Measurements from ENCODE around the gene MAP7.

GRCh38 chr6:136360783-136361182 lies 189.4 kb downstream of the MAP7 start:
- TF ChIP-seq CTCF (IDR thresholded peaks at IDR 0.05; ENCODE audit: low read depth, low read length, missing input control) (no peak), RAD21 (IDR thresholded peaks at IDR 0.05) (no peak), JUND (IDR thresholded peaks at IDR 0.05) (no peak), TAF1 (conservative IDR thresholded peaks at IDR 0.05) (no peak), SP1 (IDR thresholded peaks at IDR 0.05) (no peak), REST (IDR thresholded peaks at IDR 0.05) (no peak), YY1 (IDR thresholded peaks at IDR 0.05) (no peak), HNF4G (IDR thresholded peaks at IDR 0.05) (no peak), GABPA (IDR thresholded peaks at IDR 0.05 in 1 of 2, conservative IDR thresholded peaks at IDR 0.05 in 1 of 2) (no peak)
- TF ChIP-seq, protein P1, sequence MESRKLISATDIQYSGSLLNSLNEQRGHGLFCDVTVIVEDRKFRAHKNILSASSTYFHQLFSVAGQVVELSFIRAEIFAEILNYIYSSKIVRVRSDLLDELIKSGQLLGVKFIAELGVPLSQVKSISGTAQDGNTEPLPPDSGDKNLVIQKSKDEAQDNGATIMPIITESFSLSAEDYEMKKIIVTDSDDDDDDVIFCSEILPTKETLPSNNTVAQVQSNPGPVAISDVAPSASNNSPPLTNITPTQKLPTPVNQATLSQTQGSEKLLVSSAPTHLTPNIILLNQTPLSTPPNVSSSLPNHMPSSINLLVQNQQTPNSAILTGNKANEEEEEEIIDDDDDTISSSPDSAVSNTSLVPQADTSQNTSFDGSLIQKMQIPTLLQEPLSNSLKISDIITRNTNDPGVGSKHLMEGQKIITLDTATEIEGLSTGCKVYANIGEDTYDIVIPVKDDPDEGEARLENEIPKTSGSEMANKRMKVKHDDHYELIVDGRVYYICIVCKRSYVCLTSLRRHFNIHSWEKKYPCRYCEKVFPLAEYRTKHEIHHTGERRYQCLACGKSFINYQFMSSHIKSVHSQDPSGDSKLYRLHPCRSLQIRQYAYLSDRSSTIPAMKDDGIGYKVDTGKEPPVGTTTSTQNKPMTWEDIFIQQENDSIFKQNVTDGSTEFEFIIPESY (IDR thresholded peaks at IDR 0.05): no peak
- TF ChIP-seq, protein P2, sequence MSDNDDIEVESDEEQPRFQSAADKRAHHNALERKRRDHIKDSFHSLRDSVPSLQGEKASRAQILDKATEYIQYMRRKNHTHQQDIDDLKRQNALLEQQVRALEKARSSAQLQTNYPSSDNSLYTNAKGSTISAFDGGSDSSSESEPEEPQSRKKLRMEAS (IDR thresholded peaks at IDR 0.05): no peak
